SIG-M5 (cell line): Measurements from ENCODE around the gene PEX14.
"Not testable (repeated sequence)": the region's sequence is repeated elsewhere in the genome, so short reads cannot be mapped to it uniquely, and the experiment has no call there.

Source experiments
- DNase-seq: peaks from one replicate; lab custom pipeline; 2025; lab: John Stamatoyannopoulos, UW

Gene PEX14, protein sequence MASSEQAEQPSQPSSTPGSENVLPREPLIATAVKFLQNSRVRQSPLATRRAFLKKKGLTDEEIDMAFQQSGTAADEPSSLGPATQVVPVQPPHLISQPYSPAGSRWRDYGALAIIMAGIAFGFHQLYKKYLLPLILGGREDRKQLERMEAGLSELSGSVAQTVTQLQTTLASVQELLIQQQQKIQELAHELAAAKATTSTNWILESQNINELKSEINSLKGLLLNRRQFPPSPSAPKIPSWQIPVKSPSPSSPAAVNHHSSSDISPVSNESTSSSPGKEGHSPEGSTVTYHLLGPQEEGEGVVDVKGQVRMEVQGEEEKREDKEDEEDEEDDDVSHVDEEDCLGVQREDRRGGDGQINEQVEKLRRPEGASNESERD

DNA sequence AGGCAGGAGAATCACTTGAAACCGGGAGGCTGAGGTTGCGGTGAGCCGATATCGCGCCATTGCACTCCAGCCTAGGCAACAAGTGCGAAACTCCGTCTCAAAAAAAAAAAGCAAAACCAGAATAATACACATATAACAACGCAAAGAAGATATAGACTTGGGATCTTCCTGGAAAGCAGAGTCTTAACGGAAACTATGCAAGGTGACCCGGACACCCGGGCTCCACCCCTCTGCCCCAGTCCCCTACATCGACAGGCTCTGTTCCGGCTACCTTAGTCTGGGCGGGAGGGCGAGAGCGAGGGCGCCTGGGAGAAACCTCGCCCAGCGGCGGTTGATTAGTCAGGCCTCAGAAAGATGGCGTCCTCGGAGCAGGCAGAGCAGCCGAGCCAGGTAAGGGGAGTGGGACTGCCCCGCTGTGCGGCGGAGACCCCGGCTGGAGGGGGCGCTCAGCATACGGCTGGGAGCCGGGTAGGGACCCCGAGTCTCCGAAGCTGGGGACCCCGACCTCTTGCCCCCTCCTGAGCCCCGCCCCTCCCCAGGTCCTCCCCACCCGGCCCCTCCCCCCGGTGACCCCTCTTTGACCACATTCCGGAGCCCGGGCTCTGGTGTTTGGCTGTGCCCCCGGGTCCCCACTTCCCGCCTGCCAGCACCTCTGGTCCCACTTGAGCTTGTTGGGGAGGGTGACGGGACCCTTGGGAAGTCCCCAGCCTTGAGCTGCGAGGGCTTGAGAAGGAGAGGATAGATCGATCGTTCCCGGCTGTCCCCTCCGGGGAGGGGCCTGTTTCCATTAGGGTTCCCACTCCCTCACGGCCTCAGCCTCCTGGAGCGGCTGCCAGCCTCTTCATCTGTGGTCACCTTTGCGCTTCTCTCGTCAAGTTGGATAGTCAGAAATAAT lies at the start of gene PEX14:
Gene PEX14, plus strand, starts transcription at position 338 of the 895 bp plus-strand sequence. Its CDS starts 17 bp downstream, at position 355.
- DNase-seq = peak; percentile 38

GRCh38 chr1:10425826-10426534 lies 48.8 kb upstream of the PEX14 start:
- DNase-seq = not testable (repeated sequence)

DNA sequence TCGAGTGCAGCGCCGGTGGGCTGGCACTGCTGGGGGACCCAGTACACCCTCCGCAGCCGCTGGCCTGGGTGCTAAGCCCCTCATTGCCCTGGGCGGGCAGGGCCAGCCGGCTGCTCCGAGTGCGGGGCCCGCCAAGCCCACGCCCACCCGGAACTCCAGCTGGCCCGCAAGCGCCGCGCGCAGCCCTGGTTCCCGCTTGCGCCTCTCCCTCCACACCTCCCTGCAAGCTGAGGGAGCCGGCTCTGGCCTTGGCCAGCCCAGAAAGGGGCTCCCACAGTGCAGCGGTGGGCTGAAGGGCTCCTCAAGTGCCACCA lies 48.3 kb upstream of the PEX14 start:
- DNase-seq = not testable (repeated sequence)

GRCh38 chr1:10428984-10429383 lies 45.8 kb upstream of the PEX14 start:
- no peak for DNase-seq

GRCh38 chr1:10429868-10430215 lies 44.9 kb upstream of the PEX14 start:
- no peak for DNase-seq

GRCh38 chr1:10430216-10431069 lies 44.3 kb upstream of the PEX14 start, which contains the start of gene CENPS:
Gene CENPS, plus strand, starts transcription at chr1:10430433. Its CDS starts 85 bp downstream, at chr1:10430518.
- DNase-seq = no peak

GRCh38 chr1:10431070-10431730 lies 43.5 kb upstream of the PEX14 start:
- no peak for DNase-seq

DNA sequence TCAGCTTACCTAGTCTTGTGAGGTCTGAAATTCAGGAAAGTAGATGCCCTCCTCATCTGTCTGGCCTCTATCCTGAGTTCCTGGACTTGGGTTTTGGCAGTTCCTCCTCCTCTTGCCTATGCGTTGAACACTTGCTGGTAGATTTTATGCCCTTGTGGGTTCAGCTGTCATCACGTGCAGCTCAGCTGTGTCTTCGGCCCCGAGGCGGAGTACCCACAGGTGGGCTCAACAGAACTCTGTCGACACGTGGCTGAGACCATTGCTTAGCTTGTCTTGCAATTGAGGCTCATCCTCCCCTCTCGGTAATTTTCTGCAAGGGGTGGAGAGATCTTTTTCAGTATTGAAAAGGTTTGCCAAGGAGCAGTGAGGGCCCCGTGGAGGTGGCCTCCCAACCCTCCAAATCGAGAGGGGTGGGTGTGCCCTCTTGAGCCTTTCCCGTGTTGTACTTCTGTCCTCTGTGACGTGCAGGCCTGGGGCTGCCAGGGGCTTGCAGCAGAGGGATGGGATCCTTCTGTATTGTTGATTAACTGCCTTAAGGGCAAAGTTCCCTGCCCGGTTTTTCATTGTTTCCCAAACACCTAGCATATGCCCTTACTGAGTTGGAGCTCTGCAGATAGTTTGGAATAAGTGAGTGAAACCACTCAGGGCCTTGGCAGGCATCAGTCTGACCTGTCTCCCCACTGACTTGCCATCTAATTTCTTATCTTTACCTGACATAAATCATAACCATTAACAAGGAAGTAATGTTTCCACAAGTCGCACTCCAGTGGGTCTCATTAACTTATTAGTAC lies 41.6 kb upstream of the PEX14 start:
- no peak for DNase-seq

DNA sequence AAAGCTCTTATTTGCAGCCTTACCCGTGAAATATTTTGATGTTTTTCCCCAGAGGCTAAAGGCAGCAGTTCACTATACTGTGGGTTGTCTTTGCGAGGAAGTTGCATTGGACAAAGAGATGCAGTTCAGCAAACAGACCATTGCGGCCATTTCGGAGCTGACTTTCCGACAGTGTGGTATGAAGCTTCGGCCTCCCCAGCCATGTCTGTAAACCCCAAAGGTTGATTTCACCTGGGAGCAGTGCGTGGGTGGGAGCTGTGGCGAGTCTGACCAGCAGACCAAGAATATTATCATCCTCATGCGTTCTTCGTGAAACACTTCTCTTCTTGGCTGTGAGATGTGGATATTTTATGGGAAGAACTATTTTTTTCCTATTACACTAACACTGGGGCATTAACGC lies 41.0 kb upstream of the PEX14 start:
- no peak for DNase-seq

GRCh38 chr1:10434590-10434989 lies 40.2 kb upstream of the PEX14 start:
- no peak for DNase-seq

DNA sequence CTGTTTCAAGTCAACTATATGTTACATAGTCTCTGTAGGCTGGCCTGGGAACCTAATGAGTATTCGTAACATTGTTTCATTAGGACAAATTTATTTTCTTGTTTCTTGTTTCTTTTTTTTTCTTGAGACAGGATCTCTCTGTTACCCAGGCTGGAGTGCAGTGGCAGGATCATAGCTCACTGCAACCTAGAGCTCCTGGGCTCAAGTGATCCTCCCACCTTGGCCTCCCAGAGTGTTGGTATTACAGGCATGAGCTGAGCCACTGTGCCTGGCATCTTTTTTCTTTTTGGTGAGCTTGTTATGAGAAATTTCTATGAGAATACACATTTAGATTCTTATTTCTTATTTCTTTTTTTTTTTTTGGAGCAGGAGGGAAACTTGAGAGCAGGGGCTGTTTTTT lies 37.7 kb upstream of the PEX14 start:
- no peak for DNase-seq

GRCh38 chr1:10438677-10439163 lies 36.0 kb upstream of the PEX14 start:
- no peak for DNase-seq

DNA sequence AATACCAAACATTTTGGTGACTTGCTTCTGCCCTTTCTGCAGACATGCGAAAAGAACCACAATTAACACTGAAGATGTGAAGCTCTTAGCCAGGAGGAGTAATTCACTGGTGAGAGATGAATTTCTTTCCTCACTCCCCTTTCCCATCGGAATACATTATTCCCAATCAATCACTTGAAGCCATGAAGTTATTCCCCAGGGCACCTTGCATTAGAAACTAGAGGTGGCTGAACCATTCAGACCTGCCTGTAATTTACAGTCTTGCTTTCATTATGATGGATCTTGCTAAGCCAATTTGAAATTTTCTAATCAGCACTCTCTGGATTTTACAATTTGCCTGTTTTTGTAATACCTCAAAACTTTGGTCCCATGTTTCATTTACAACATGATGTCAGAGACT lies 34.4 kb upstream of the PEX14 start:
- DNase-seq = no peak

DNA sequence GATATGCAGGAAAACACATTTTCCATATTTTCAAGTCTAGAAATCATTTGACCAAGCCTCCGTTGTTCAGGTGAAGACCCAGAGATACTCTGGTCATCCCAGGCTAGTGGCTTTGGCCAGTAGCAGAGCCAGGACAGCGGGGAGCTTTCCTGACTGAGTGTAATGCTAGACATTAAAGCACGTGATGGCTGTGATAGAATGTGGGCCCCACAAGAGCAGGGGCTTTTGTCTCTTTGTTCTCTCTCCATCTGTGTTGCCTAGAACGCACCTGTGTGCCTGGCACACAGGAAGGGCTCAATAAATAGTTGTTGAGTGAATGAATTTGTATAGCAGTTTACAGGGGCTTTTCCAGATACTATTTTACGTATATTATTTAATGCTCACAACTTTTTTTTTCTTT lies 34.0 kb upstream of the PEX14 start:
- no peak for DNase-seq

- DNase-seq = no peak
These were observed 30.5 kb upstream of the PEX14 start for GRCh38 chr1:10444248-10444647.

- DNase-seq = no peak
These were observed 29.9 kb upstream of the PEX14 start for GRCh38 chr1:10444795-10445397.

- no peak for DNase-seq
These were observed 27.8 kb upstream of the PEX14 start for GRCh38 chr1:10446790-10447422.

DNA sequence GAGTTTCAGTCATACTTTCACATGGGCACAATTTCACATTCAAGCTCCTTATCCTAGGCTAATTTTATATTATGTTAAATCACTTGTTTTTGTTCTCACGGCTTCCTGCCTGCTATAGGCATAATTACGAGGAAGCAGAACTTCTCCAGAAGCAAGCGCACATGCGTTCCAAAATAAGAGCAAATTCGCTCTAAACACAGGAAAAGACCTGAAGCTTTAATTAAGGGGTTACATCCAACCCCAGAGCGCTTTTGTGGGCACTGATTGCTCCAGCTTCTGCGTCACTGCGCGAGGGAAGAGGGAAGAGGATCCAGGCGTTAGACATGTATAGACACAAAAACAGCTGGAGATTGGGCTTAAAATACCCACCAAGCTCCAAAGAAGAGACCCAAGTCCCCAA lies 25.0 kb upstream of the PEX14 start, which contains the start of gene CORT:
Gene CORT, plus strand, starts transcription at position 281 of the 400 bp plus-strand sequence. CDS start 193 bp downstream, outside the sequence.
- DNase-seq = no peak
